ENCODE results near the gene PDZD8. TPM values are rescaled to one million over a fixed set of nuclear protein-coding genes. Genes with fewer than 3 reads are reported as not detected.
"Not testable (repeated sequence)": the region's sequence is repeated elsewhere in the genome, so short reads cannot be mapped to it uniquely, and the experiment has no call there.

Gene PDZD8
- total RNA-seq, 2 experiments from 2014 or later, result 18.0 to 18.3 TPM

DNA sequence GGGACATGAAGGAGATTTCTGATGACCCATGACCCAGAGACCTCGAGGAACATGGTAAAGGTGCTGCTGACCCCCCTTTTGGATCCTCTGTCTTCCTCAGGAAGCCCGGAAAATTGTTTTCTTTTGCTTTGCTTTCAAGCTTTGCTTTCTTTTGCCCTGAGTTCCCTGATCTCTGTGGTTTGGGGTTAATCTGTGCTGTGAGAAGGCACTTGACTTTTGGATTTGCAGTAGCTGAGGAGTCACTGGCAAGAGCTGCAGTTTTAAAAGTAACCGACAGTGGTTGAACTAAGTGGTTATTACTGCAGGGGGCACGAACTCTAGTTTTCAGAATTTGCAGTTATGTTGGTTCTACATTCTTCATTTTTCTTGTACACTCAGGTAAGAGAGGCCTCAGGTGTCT, 53.0 kb downstream of the PDZD8 start:
- Mint-ChIP-seq H3K27me3 (no peaks in the 10 kb centered on the region), H3K27ac (no peak overlapping the region), H3K9me3 (ENCODE audit: low read depth) (no peaks in the 10 kb centered on the region), H3K36me3 (peaks cover 16% of the 10 kb centered on the region), H3K4me3 (no peak overlapping the region), H3K4me1 (no peaks in the 10 kb centered on the region)
- CTCF ChIA-PET, result interaction anchor here (1.1 to 2.9 kb wide), 3 partner anchors 9 to 106 kb away, joined by 3 to 13 read pairs (median 4); no protein-coding TSS in a partner anchor
- ATAC-seq, result no peak
- DNase-seq, result no peak

DNA sequence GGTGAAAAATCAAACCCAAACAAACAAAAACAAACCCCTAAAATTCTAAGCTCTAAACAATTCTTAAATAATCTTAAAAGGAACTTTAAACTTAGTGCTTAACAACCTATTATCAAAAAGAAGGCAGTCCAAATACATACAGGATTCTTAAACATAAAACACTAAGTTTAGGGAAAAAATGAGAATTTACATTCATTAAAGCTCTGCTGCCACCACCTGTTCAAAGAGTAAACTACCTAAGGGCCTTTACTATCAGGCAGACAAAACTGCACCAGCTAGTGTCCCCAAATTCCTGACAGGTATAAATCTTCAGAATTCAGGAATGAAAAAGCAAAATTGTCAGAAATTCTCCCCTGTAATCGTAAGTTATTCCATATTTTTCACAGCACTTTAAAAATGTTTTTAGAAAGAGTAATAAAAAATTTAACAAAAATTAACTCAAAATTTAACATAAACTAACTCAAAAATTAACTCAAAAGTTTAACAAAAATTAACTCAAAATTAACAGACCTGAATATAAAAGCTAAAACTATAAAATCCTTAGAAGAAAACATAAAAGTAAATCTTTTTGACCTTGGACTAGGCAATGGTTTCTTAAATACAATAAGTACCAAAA, 55.1 kb downstream of the PDZD8 start:
- H3K36me3 Mint-ChIP-seq, result peaks cover 5% of the 10 kb centered on the region
- no peak for ATAC-seq
- H3K4me3 Mint-ChIP-seq, result no peak overlapping the region
- H3K27ac Mint-ChIP-seq, result no peak overlapping the region
- H3K9me3 Mint-ChIP-seq (ENCODE audit: low read depth), result no peaks in the 10 kb centered on the region
- H3K27me3 Mint-ChIP-seq, result no peaks in the 10 kb centered on the region
- no peak for DNase-seq
- CTCF ChIA-PET, result interaction anchor here (0.7 to 6.3 kb wide), 20 partner anchors 9 to 151 kb away, joined by 3 to 126 read pairs (median 4); no protein-coding TSS in a partner anchor
- no peaks in the 10 kb centered on the region for H3K4me1 Mint-ChIP-seq

GRCh38 chr10:117318909-117319308, 56.3 kb downstream of the PDZD8 start:
- Mint-ChIP-seq H3K4me3 (no peak overlapping the region), H3K9me3 (ENCODE audit: low read depth) (no peaks in the 10 kb centered on the region), H3K36me3 (peaks cover 10% of the 10 kb centered on the region), H3K27ac (no peak overlapping the region), H3K27me3 (no peaks in the 10 kb centered on the region), H3K4me1 (no peaks in the 10 kb centered on the region)
- ATAC-seq (no peak), DNase-seq (no peak)
- CTCF ChIA-PET, result interaction anchor here (0.9 to 6.3 kb wide), 9 partner anchors 8 to 102 kb away, joined by 3 to 126 read pairs (median 4); no protein-coding TSS in a partner anchor

DNA sequence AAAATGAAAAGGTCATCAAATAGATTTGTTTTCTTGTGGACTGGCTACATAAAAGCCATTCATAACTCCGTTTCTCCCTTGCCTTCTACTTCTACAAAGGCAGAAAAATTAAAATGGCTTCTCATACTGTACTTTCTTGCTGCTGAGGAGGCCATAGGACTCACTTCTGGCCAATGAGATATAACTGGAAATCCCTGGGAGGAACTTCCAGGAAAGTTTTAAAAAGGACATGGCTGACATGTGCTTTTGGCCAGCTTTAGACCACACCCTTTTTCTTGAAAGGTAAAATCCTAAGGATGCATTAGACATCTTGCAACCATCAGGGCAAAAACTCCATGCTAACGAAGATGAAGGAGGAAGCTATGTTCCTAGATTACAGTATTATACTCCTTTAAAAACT, 58.5 kb downstream of the PDZD8 start:
- no peak overlapping the region for H3K4me3 Mint-ChIP-seq
- H3K36me3 Mint-ChIP-seq, result peaks cover 22% of the 10 kb centered on the region
- H3K9me3 Mint-ChIP-seq (ENCODE audit: low read depth), result no peaks in the 10 kb centered on the region
- no peak for DNase-seq
- ATAC-seq, result no peak
- CTCF ChIA-PET, result interaction anchor here (1.1 to 6.3 kb wide), 2 partner anchors 100 to 142 kb away, joined by 3 to 126 read pairs; no protein-coding TSS in a partner anchor
- H3K27me3 Mint-ChIP-seq, result no peaks in the 10 kb centered on the region
- no peak overlapping the region for H3K27ac Mint-ChIP-seq
- H3K4me1 Mint-ChIP-seq, result peaks cover 6% of the 10 kb centered on the region

DNA sequence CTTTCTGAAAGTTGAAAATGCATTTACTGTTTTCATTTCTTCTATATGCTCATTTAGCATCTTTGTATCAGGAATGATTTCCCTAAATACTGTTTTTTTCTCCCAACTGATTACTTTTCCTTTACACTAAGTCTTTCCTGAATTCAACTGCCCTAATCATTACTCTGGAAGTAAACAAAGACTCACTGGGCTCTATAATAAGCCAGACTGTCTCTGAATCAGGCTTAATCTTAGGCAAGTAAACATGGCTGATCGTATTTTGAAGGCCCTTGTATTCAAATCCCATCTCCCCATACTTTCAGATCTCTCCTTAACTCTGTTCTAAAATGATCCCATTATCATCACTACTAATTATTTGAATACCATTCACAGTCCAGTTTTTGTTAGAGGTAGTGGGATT, 61.6 kb downstream of the PDZD8 start:
- ATAC-seq (no peak), DNase-seq (no peak)
- H3K36me3 Mint-ChIP-seq, result peaks cover 25% of the 10 kb centered on the region
- peaks cover 12% of the 10 kb centered on the region for H3K4me1 Mint-ChIP-seq
- H3K4me3 Mint-ChIP-seq, result no peak overlapping the region
- CTCF ChIA-PET, result interaction anchor here (1.4 to 1.5 kb wide), 2 partner anchors 9 to 97 kb away, joined by 4 to 6 read pairs; no protein-coding TSS in a partner anchor
- H3K27ac Mint-ChIP-seq, result no peak overlapping the region
- H3K9me3 Mint-ChIP-seq (ENCODE audit: low read depth), result no peaks in the 10 kb centered on the region
- no peaks in the 10 kb centered on the region for H3K27me3 Mint-ChIP-seq

DNA sequence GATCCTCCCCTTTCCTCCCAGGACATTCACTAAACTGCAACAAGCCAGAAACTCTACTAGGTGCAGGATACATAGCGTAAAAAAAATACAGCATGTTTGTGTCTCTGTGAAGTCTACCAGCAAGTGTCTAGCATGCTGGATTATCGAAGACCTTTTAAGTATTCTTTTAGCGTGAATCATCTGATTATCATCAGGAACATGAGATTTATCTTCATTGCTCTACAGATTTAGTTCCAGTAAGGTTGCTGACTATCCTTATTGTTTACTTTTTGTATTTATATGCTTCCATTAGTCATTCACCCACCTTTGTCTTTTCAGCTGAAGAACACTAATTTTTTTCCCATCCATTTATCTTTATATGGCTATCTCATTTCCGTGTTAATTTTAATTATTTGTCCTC, 62.8 kb downstream of the PDZD8 start:
- CTCF ChIA-PET, result interaction anchor here (1.4 kb wide), 1 partner anchor 10 kb away, joined by 4 read pairs; no protein-coding TSS in a partner anchor
- no peak for DNase-seq
- Mint-ChIP-seq H3K27me3 (no peaks in the 10 kb centered on the region), H3K27ac (no peak overlapping the region), H3K4me3 (no peak overlapping the region), H3K9me3 (ENCODE audit: low read depth) (no peaks in the 10 kb centered on the region), H3K4me1 (peaks cover 12% of the 10 kb centered on the region), H3K36me3 (peaks cover 22% of the 10 kb centered on the region)
- no peak for ATAC-seq

DNA sequence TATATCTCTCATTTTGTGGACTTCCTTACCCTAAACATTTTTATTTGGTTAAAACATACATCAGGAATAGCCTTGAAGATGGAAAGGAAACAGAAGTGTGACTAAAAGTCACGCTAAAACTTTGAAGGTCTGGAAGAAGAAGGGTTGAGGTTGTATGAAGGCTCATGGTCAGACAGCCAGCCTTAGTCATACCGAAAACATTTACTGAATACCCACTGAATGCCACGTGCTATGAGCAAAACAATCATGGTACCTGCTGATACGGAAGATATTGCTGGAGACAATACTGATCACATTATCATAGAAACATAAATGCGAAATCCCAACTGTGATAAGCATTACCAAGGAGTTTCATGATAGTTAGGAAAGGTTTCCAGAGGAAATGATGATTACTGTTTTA, 64.0 kb downstream of the PDZD8 start:
- Mint-ChIP-seq H3K36me3 (peaks cover 22% of the 10 kb centered on the region), H3K27ac (no peak overlapping the region), H3K9me3 (ENCODE audit: low read depth) (no peaks in the 10 kb centered on the region), H3K4me1 (peaks cover 12% of the 10 kb centered on the region), H3K27me3 (no peaks in the 10 kb centered on the region), H3K4me3 (no peak overlapping the region)
- CTCF ChIA-PET, result interaction anchor here (1.0 kb wide), 1 partner anchor 95 kb away, joined by 4 read pairs; no protein-coding TSS in a partner anchor
- DNase-seq, result no peak
- no peak for ATAC-seq

DNA sequence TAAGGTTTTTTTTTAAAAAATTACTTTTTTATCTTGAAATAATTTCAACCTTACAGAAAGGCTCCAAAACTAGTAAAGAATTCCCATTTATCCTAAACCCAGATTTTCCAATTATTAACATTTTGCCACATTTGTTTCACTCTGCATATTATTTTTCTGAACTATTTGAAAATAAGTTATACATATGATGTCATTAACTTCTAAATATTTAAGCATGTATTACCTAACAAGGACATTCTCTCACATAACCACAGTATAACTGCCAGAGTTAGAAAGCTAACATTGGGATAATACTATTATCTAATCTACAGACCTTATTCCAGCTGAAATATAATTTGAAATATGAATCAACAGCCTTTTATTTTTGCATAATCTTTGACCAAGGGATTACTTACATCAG, 68.6 kb downstream of the PDZD8 start:
- peaks cover 6% of the 10 kb centered on the region for H3K4me1 Mint-ChIP-seq
- H3K4me3 Mint-ChIP-seq, result no peak overlapping the region
- CTCF ChIA-PET, result interaction anchor here (1.8 kb wide), 1 partner anchor 90 kb away, joined by 10 read pairs; no protein-coding TSS in a partner anchor
- no peaks in the 10 kb centered on the region for H3K27me3 Mint-ChIP-seq
- DNase-seq (no peak), ATAC-seq (no peak)
- H3K9me3 Mint-ChIP-seq (ENCODE audit: low read depth), result peaks cover 1% of the 10 kb centered on the region
- peaks cover 26% of the 10 kb centered on the region for H3K36me3 Mint-ChIP-seq
- no peak overlapping the region for H3K27ac Mint-ChIP-seq

GRCh38 chr10:117303451-117303850, 71.8 kb downstream of the PDZD8 start:
- not testable (repeated sequence) for ATAC-seq; H3K27me3 Mint-ChIP-seq; H3K4me1 Mint-ChIP-seq; H3K27ac Mint-ChIP-seq; H3K4me3 Mint-ChIP-seq; H3K9me3 Mint-ChIP-seq (ENCODE audit: low read depth); DNase-seq
- peaks cover 31% of the 10 kb centered on the region for H3K36me3 Mint-ChIP-seq
- CTCF ChIA-PET, result interaction anchor here (1.0 kb wide), 1 partner anchor 16 kb away, joined by 3 read pairs; no protein-coding TSS in a partner anchor

DNA sequence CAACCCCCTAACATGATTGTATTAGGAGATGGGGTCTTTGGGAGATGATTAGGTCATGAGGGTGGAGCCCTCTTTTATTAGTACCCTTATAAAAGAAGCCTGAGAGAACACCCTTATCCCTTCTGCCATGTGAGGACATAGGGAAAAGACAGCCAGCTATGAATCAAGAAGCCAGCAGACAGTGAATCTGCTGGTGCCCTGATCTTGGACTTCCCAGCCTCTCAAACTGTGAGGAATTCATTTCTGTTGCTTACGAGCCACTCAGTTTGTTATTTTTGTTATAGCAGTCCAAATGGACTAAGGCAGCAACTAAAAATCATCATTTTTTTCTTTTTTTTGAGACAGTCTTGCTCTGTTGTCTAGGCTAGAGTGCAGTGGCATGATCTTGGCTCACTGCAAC, 74.6 kb downstream of the PDZD8 start:
- peaks cover 29% of the 10 kb centered on the region for H3K36me3 Mint-ChIP-seq
- DNase-seq, result no peak
- no peak overlapping the region for H3K27ac Mint-ChIP-seq
- H3K9me3 Mint-ChIP-seq (ENCODE audit: low read depth), result peaks cover 2% of the 10 kb centered on the region
- no peak overlapping the region for H3K4me3 Mint-ChIP-seq
- CTCF ChIA-PET, result interaction anchor here (0.7 to 1.0 kb wide), 2 partner anchors 18 to 20 kb away, joined by 3 to 4 read pairs; no protein-coding TSS in a partner anchor
- H3K4me1 Mint-ChIP-seq, result no peaks in the 10 kb centered on the region
- no peaks in the 10 kb centered on the region for H3K27me3 Mint-ChIP-seq
- no peak for ATAC-seq

GRCh38 chr10:117299435-117299834, 75.8 kb downstream of the PDZD8 start:
- peaks cover 32% of the 10 kb centered on the region for H3K36me3 Mint-ChIP-seq
- no peak for ATAC-seq
- no peak overlapping the region for H3K4me3 Mint-ChIP-seq
- DNase-seq, result no peak
- no peaks in the 10 kb centered on the region for H3K27me3 Mint-ChIP-seq
- no peaks in the 10 kb centered on the region for H3K4me1 Mint-ChIP-seq
- CTCF ChIA-PET, result interaction anchor here (1.0 kb wide), 1 partner anchor 19 kb away, joined by 4 read pairs; no protein-coding TSS in a partner anchor
- no peak overlapping the region for H3K27ac Mint-ChIP-seq
- H3K9me3 Mint-ChIP-seq (ENCODE audit: low read depth), result peaks cover 2% of the 10 kb centered on the region

- no peak overlapping the region for H3K4me3 Mint-ChIP-seq
- H3K36me3 Mint-ChIP-seq, result peaks cover 24% of the 10 kb centered on the region
- DNase-seq (no peak), ATAC-seq (no peak)
- H3K9me3 Mint-ChIP-seq (ENCODE audit: low read depth), result peaks cover 2% of the 10 kb centered on the region
- CTCF ChIA-PET, result no interaction called here
- no peaks in the 10 kb centered on the region for H3K27me3 Mint-ChIP-seq
- H3K27ac Mint-ChIP-seq, result no peak overlapping the region
- H3K4me1 Mint-ChIP-seq, result no peaks in the 10 kb centered on the region
Measured at GRCh38 chr10:117298219-117298618, 77.0 kb downstream of the PDZD8 start.

GRCh38 chr10:117294735-117295134, 80.5 kb downstream of the PDZD8 start:
- no peak for DNase-seq
- CTCF ChIA-PET, result no interaction called here
- Mint-ChIP-seq H3K27me3 (no peaks in the 10 kb centered on the region), H3K36me3 (peaks cover 11% of the 10 kb centered on the region), H3K9me3 (ENCODE audit: low read depth) (no peaks in the 10 kb centered on the region), H3K4me3 (no peak overlapping the region), H3K27ac (no peak overlapping the region), H3K4me1 (no peaks in the 10 kb centered on the region)
- ATAC-seq, result no peak

GRCh38 chr10:117294039-117294645, 81.1 kb downstream of the PDZD8 start:
- Mint-ChIP-seq H3K9me3 (ENCODE audit: low read depth) (no peaks in the 10 kb centered on the region), H3K27ac (no peak overlapping the region), H3K27me3 (no peaks in the 10 kb centered on the region), H3K4me3 (no peak overlapping the region), H3K36me3 (peaks cover 14% of the 10 kb centered on the region), H3K4me1 (no peaks in the 10 kb centered on the region)
- CTCF ChIA-PET, result no interaction called here
- no peak for ATAC-seq
- no peak for DNase-seq
